ENCODE data around the gene ERCC1. TPM values are rescaled to one million over a fixed set of nuclear protein-coding genes. Genes with fewer than 3 reads are reported as not detected.

The ERCC1 gene
- total RNA-seq, 1 donor from 2014 or later, result 71.8 TPM

DNA sequence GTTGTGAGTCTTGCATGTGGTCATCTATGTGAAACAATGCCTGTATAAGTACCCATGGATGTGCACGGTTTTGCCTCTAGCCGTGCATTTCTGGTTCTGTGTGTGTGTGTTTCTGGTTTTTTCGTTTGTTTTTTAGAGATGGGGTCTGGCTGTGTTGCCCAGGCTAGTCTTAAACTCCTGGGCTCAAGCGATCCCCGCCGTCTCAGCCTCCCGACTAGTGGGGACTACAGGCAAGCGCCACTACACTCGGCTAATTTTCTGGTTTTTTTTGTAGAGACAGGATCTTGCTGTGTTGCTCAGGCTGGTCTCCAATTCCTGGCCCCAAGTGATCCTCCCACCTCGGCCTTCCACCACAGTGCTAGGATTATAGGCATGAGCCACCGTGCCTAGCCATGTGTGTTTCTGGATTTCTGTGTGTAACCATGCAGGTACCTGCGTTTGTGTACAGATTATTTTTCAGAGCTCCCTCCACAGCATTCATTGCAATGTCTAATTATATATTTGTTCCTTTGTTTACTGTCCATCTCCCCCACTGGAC lies 28.2 kb upstream of the ERCC1 start:
- Mint-ChIP-seq H3K4me1 (ENCODE audit: unreplicated experiment) (peaks cover 47% of the 10 kb centered on the region), H3K27ac (peak overlapping the region; percentile 98), H3K36me3 (no peaks in the 10 kb centered on the region), H3K4me3 (peak overlapping the region; percentile 86), H3K9me3 (no peaks in the 10 kb centered on the region), H3K27me3 (peaks cover 4% of the 10 kb centered on the region)
- TF ChIP-seq, protein P1, sequence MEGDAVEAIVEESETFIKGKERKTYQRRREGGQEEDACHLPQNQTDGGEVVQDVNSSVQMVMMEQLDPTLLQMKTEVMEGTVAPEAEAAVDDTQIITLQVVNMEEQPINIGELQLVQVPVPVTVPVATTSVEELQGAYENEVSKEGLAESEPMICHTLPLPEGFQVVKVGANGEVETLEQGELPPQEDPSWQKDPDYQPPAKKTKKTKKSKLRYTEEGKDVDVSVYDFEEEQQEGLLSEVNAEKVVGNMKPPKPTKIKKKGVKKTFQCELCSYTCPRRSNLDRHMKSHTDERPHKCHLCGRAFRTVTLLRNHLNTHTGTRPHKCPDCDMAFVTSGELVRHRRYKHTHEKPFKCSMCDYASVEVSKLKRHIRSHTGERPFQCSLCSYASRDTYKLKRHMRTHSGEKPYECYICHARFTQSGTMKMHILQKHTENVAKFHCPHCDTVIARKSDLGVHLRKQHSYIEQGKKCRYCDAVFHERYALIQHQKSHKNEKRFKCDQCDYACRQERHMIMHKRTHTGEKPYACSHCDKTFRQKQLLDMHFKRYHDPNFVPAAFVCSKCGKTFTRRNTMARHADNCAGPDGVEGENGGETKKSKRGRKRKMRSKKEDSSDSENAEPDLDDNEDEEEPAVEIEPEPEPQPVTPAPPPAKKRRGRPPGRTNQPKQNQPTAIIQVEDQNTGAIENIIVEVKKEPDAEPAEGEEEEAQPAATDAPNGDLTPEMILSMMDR (conservative IDR thresholded peaks at IDR 0.05), result no peak
- DNase-seq (ENCODE audit: extremely low spot score, unreplicated experiment), result no peak

- DNase-seq (ENCODE audit: extremely low spot score, unreplicated experiment), result no peak
- Mint-ChIP-seq H3K36me3 (no peaks in the 10 kb centered on the region), H3K4me1 (ENCODE audit: unreplicated experiment) (peaks cover 46% of the 10 kb centered on the region), H3K4me3 (peak overlapping the region; percentile 86), H3K27me3 (peaks cover 4% of the 10 kb centered on the region), H3K27ac (peak overlapping the region; percentile 98), H3K9me3 (no peaks in the 10 kb centered on the region)
- TF ChIP-seq, protein P1 (conservative IDR thresholded peaks at IDR 0.05), result no peak
Observed at GRCh38 chr19:45451131-45451849, 27.6 kb upstream of the ERCC1 start.

- Mint-ChIP-seq H3K4me3 (peak overlapping the region; percentile 96), H3K36me3 (no peaks in the 10 kb centered on the region), H3K27me3 (peaks cover 4% of the 10 kb centered on the region), H3K27ac (peak overlapping the region; percentile 99), H3K4me1 (ENCODE audit: unreplicated experiment) (peaks cover 37% of the 10 kb centered on the region), H3K9me3 (no peaks in the 10 kb centered on the region)
- no peak for DNase-seq (ENCODE audit: extremely low spot score, unreplicated experiment)
- TF ChIP-seq, protein P1 (conservative IDR thresholded peaks at IDR 0.05), result no peak
Observed at GRCh38 chr19:45450012-45450333, 26.3 kb upstream of the ERCC1 start.

- Mint-ChIP-seq H3K27ac (peak overlapping the region; percentile 87), H3K9me3 (no peaks in the 10 kb centered on the region), H3K4me3 (peak overlapping the region; percentile 78), H3K36me3 (no peaks in the 10 kb centered on the region), H3K27me3 (peaks cover 4% of the 10 kb centered on the region), H3K4me1 (ENCODE audit: unreplicated experiment) (peaks cover 43% of the 10 kb centered on the region)
- TF ChIP-seq, protein P1 (conservative IDR thresholded peaks at IDR 0.05), result no peak
- no peak for DNase-seq (ENCODE audit: extremely low spot score, unreplicated experiment)
Observed at GRCh38 chr19:45448887-45449299, 25.2 kb upstream of the ERCC1 start.

DNA sequence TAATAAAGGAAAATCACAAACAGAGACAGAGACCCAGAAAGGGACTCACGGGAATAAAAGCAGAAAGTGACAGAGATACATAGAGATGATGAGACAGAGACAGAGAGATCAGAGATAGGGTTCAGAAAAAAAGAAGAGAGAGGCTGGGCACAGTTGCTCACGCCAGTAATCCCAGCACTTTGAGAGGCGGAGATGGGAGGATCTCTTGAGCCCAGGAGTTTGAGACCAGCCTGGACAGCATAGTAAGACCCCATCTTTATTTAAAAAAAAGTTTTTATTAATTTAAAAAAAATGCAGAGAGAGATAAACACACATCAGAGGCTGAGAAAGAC lies 24.7 kb upstream of the ERCC1 start:
- Mint-ChIP-seq H3K4me3 (peak overlapping the region; percentile 76), H3K36me3 (no peaks in the 10 kb centered on the region), H3K27ac (peak overlapping the region; percentile 87), H3K27me3 (peaks cover 4% of the 10 kb centered on the region), H3K9me3 (no peaks in the 10 kb centered on the region), H3K4me1 (ENCODE audit: unreplicated experiment) (peaks cover 43% of the 10 kb centered on the region)
- TF ChIP-seq, protein P1 (conservative IDR thresholded peaks at IDR 0.05), result no peak
- no peak for DNase-seq (ENCODE audit: extremely low spot score, unreplicated experiment)
